Mucosa of descending colon (tissue), 3 donors: ENCODE results near the gene OR2D2. TPM values are rescaled to one million over a fixed set of nuclear protein-coding genes. Genes with fewer than 3 reads are reported as not detected.

ENCODE experiments used
- ATAC-seq: fragments of 200-7000 bp; cut with Tn5 transposase; one replicate; pipeline ENCODE4 v1.9.1; 2020; ENCODE audit warnings: mild to moderate bottlenecking, moderate library complexity
- DNase-seq, 3 donors: peaks; one replicate each; pipeline ENCODE4 v3.0.0-alpha.2; 2020
- H3K36me3 ChIP-seq: fragments of 200-600 bp; one replicate; pipeline ENCODE4 v1.8.0; 2021; ENCODE audit warnings: low read depth, mild to moderate bottlenecking
- H3K4me1 ChIP-seq: fragments of 200-600 bp; one replicate; pipeline ENCODE4 v1.8.0; 2021; ENCODE audit warnings: low read depth, mild to moderate bottlenecking
- H3K4me3 ChIP-seq: fragments of 200-600 bp; one replicate; pipeline ENCODE4 v1.8.0; 2021; ENCODE audit warnings: mild to moderate bottlenecking
- H3K9me3 ChIP-seq: fragments of 200-600 bp; one replicate; pipeline ENCODE4 v1.8.0; 2021; ENCODE audit warnings: mild to moderate bottlenecking
- CTCF ChIP-seq: fragments of 200-600 bp; IDR thresholded peaks from one replicate; pipeline ENCODE4 v1.8.0; 2022; ENCODE audit warnings: antibody characterized with exemption, mild to moderate bottlenecking
- intact Hi-C, 2 donors: fragments of 100-400 bp; cut with DNase I in 1 of 2; cut with micrococcal nuclease in 1 of 2; formaldehyde crosslinking; loops; one replicate each; pipeline versions ENCODE4 v1.11.0 to v1.11.1; 2022; cut with DNase I, micrococcal nuclease
- total RNA-seq, 3 donors: library from RNA; stranded (reverse); fragmentation: NEBNext Ultra II Directional in 2 of 3; extraction: Animal tissue kit (Norgen Biotek cat#: 25700) in 2 of 3; gene quantifications; one replicate each; pipeline versions ENCODE4 v1.2.1 to v1.2.4, GENCODE V29; 2021 to 2023
- donor health status: DM: no; HTN: no; CAD: no; lungs with moderate emphysema.
- donor health status: DM: no; HTN: no; CAD: no.
- donor health status: DM: no; HTN: yes; CAD: no.

The OR2D2 gene
- total RNA-seq, 3 donors from 2014 or later: 0.28 to 2.1 (median 0.53) TPM

GRCh38 chr11:6843670-6844069 lies 48.6 kb downstream of the OR2D2 start:
- ATAC-seq (no peak), DNase-seq (no peak)
- TF ChIP-seq CTCF: no peak
- Histone ChIP-seq H3K4me3 (no peak overlapping the region), H3K9me3 (no peaks in the 10 kb centered on the region), H3K36me3 (no peaks in the 10 kb centered on the region), H3K4me1 (no peaks in the 10 kb centered on the region)
- intact Hi-C loops: no loop called here

- Histone ChIP-seq H3K4me3 (no peak overlapping the region), H3K36me3 (no peaks in the 10 kb centered on the region), H3K9me3 (no peaks in the 10 kb centered on the region), H3K4me1 (no peaks in the 10 kb centered on the region)
- ATAC-seq (no peak), DNase-seq (no peak)
- TF ChIP-seq CTCF: no peak
- intact Hi-C loops: no loop called here
Observed at GRCh38 chr11:6841694-6842093, 50.6 kb downstream of the OR2D2 start.

Other genes starting within 250 kb of the OR2D2 start
- gene DCHS1, start 236.7 kb downstream of the OR2D2 start, total RNA-seq: 10 to 100 TPM in 1 of 3 donors, 1 to 10 TPM in 2; 3.5 to 38.8 (median 6.0) TPM
- gene MRPL17, start 209.2 kb downstream of the OR2D2 start, total RNA-seq: 10 to 100 TPM; 21.2 to 29.7 (median 29.6) TPM
- under 1 TPM; 0.14 to 0.49 (median 0.28) TPM for gene OR2AG2, start 120.5 kb downstream of the OR2D2 start, total RNA-seq
- not detected for gene OR2AG1, start 109.5 kb downstream of the OR2D2 start, total RNA-seq
- gene OR6A2, start 92.8 kb downstream of the OR2D2 start, total RNA-seq: under 1 TPM; 0.28 to 0.69 (median 0.29) TPM
- gene OR10A5, start 46.8 kb downstream of the OR2D2 start, total RNA-seq: not detected
- under 1 TPM in 1 of 3 donors, not detected in 2; 0.06 TPM for gene OR10A2, start 29.4 kb downstream of the OR2D2 start, total RNA-seq
- not detected for gene OR10A4, start 15.9 kb downstream of the OR2D2 start, total RNA-seq
- not detected for gene OR2D3, start 28.5 kb upstream of the OR2D2 start, total RNA-seq
- gene ZNF215, start 33.9 kb upstream of the OR2D2 start, total RNA-seq: 1 to 10 TPM; 3.0 to 7.5 (median 5.1) TPM
- gene ZNF214, start 127.8 kb upstream of the OR2D2 start, total RNA-seq: 1 to 10 TPM; 1.8 to 4.0 (median 3.4) TPM
- gene NLRP14, start 128.0 kb upstream of the OR2D2 start, total RNA-seq: under 1 TPM; 0.17 to 0.25 (median 0.24) TPM
- under 1 TPM in 1 of 3 donors, not detected in 2; 0.20 TPM for gene RBMXL2, start 196.5 kb upstream of the OR2D2 start, total RNA-seq